A549 treated with dexamethasone at 1 μM for 4 hours (cell line): ENCODE results near the gene TUBGCP4. TPM values are rescaled to one million over a fixed set of nuclear protein-coding genes. Genes with fewer than 3 reads are reported as not detected.

Source experiments
- total RNA-seq: library from RNA; stranded (reverse); fragments of 200-300 nt; extraction: Qiagen RNA extraction; gene quantifications from 5 replicates; pipeline ENCODE4 v1.2.3, GENCODE V29; 2022

TUBGCP4 gene, protein sequence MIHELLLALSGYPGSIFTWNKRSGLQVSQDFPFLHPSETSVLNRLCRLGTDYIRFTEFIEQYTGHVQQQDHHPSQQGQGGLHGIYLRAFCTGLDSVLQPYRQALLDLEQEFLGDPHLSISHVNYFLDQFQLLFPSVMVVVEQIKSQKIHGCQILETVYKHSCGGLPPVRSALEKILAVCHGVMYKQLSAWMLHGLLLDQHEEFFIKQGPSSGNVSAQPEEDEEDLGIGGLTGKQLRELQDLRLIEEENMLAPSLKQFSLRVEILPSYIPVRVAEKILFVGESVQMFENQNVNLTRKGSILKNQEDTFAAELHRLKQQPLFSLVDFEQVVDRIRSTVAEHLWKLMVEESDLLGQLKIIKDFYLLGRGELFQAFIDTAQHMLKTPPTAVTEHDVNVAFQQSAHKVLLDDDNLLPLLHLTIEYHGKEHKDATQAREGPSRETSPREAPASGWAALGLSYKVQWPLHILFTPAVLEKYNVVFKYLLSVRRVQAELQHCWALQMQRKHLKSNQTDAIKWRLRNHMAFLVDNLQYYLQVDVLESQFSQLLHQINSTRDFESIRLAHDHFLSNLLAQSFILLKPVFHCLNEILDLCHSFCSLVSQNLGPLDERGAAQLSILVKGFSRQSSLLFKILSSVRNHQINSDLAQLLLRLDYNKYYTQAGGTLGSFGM
- total RNA-seq, result 4.1 to 7.0 TPM (median 5.5 TPM) in 5 replicates

DNA sequence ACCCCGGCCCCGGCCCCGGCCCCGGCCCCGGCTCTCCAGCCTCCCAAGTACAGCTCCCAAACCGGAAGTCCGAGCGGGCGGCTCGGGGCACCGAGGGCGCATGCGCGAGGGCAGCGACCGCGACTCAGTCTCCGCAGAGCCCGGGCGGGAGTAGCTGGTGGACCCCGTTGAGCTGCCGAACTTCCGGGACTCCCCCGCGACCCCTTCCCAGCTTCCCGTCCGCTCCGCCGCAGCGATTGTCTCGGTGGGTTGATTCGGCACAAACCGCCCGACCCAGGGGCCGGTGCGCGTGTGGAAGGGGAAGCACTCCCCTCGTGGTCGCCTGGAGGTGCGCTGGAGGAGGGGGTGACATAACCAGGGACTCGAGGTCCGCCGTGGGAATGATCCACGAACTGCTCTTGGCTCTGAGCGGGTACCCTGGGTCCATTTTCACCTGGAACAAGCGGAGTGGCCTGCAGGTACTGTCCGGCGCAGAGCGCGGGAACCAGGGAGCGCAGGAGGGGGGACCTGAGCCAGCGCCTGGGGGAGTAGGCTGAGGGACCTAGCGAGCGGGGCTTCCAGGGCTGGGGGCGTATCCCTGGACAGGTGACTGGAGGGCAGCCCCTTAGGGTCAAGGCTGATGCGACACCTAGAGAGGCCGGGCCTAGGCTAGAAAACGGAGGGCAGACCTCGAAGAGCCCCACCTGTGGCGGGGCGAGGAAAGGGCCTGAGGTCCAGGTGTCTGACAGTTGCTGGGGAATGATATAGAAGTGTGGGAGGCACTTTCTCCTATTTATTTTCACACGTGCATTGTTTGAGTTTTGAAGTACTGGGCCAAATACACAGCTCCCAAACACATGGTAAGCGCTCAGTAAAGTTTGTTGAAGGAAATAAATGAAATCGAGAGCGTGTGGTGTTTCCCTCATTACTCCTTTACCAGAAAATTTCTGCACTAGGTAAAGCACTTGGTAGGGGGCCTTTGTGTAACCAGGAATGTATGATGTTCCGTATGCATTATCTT lies at the start of gene TUBGCP4, which contains the start of gene ZSCAN29:
Gene TUBGCP4, plus strand, starts transcription at position 127 of the 1,000 bp plus-strand sequence. Its CDS starts 254 bp downstream, at position 381.
Gene ZSCAN29, minus strand, starts transcription at position 69 of the 1,000 bp plus-strand sequence. CDS start 1,130 bp downstream, outside the sequence.

DNA sequence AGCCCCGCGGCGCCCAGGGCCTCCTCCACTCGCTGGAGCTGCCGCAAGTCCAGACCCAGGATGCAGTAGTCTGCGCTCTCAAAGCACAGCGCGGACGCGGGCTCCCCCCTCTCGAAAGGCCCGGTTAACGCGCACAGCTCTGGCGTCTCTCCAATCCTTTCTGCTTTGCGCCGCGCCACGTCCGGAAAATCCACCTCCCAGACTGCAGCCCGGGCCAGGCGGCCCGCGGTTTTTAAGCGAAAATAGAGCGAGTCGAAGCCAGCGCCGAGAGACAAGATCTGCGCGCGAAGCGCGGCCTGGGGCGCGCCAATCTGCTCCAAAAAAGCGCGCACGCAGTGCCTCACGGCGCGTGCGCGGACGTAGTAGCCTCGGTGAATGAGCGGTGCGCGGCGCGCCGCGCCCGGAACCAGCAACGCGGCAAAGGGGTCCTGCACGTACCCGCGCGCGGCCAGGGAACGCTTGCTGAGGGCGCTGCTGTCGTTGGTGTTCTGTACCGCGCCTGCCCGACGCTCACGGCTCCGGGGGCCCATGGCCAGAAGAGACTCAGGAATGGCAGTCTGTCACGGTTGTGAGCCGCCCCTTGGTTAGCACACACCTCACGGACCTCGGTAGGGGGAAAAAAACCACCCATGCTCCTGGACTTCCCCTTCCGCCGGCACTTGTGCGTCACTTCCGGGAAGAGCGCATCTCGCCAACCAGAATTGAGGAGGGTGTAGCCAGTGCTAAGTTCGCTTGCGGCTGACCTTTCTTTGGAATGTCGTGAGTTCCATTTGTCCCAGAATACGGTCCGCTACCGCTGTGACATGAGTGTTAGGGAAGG lies 40.7 kb upstream of the TUBGCP4 start, which contains the start of gene LCMT2:
Gene LCMT2, minus strand, starts transcription at position 614 of the 820 bp plus-strand sequence. Its CDS starts 84 bp downstream, at position 530.

Other genes with a start within 250 kb of the TUBGCP4 start
- gene TMEM62, start 237.5 kb upstream of the TUBGCP4 start, total RNA-seq, result 8.4 to 9.7 TPM (median 9.2 TPM) in 5 replicates
- gene CCNDBP1, start 185.7 kb upstream of the TUBGCP4 start, total RNA-seq, result 22.8 to 26.5 TPM (median 25.0 TPM) in 5 replicates
- gene EPB42, start 150.1 kb upstream of the TUBGCP4 start, total RNA-seq, result not detected in 5 replicates
- gene TGM5, start 104.2 kb upstream of the TUBGCP4 start, total RNA-seq, result not detected in 5 replicates
- not detected in 5 replicates for gene TGM7, start 68.8 kb upstream of the TUBGCP4 start, total RNA-seq
- gene LCMT2, start 40.5 kb upstream of the TUBGCP4 start, total RNA-seq, result 6.1 to 8.1 TPM (median 7.2 TPM) in 5 replicates
- gene ZSCAN29, start 58 bp upstream of the TUBGCP4 start, total RNA-seq, result 6.8 to 10.8 TPM (median 9.6 TPM) in 5 replicates
- gene TP53BP1, start 122.1 kb downstream of the TUBGCP4 start, total RNA-seq, result 14.0 to 19.4 TPM (median 18.3 TPM) in 5 replicates
- 0.45 to 0.74 TPM (median 0.64 TPM) in 5 replicates for gene MAP1A, start 146.5 kb downstream of the TUBGCP4 start, total RNA-seq
- 4.7 to 7.8 TPM (median 5.4 TPM) in 5 replicates for gene PPIP5K1, start 219.1 kb downstream of the TUBGCP4 start, total RNA-seq
- gene CKMT1B, start 222.9 kb downstream of the TUBGCP4 start, total RNA-seq, result 2.4 to 5.3 TPM (median 3.9 TPM) in 5 replicates
- gene STRC, start 247.7 kb downstream of the TUBGCP4 start, total RNA-seq, result 0.04 to 0.15 TPM (median 0.08 TPM) in 5 replicates